ENCODE measurements around the gene LRRC7. TPM values are rescaled to one million over a fixed set of nuclear protein-coding genes. Genes with fewer than 3 reads are reported as not detected.

LRRC7 gene
- total and polyA plus RNA-seq, 11 donors, result 0.25 to 4.1 (median 0.49) TPM; not detected in 1

- H3K36me3 ChIP-seq, result no peaks in the 10 kb centered on the region
- H3K27me3 ChIP-seq, result no peaks in the 10 kb centered on the region
- TF ChIP-seq POLR2A (IDR thresholded peaks at IDR 0.05) (no peak), CTCF (IDR thresholded peaks at IDR 0.05) (no peak)
- intact Hi-C loops (cut with DNase I), result no loop called here
- H3K9me3 ChIP-seq, result no peaks in the 10 kb centered on the region
- ATAC-seq, result no peak
- 63 to 83% (median 73%) methylated on average over 1 of the region's 1 CpG for WGBS, 4 donors
- no peak overlapping the region for H3K4me3 ChIP-seq
- no peaks in the 10 kb centered on the region for H3K4me1 ChIP-seq
- no peak overlapping the region for H3K27ac ChIP-seq
- DNase-seq, result no peak
Observed at GRCh38 chr1:69985376-69985775, 417.7 kb downstream of the LRRC7 start.

- no peaks in the 10 kb centered on the region for H3K36me3 ChIP-seq
- H3K4me1 ChIP-seq, result no peaks in the 10 kb centered on the region
- H3K4me3 ChIP-seq, result no peak overlapping the region
- no peak for TF ChIP-seq POLR2A (IDR thresholded peaks at IDR 0.05)
- intact Hi-C loops (cut with DNase I), result no loop called here
- no peaks in the 10 kb centered on the region for H3K9me3 ChIP-seq
- ATAC-seq (no peak), DNase-seq (no peak)
- no peaks in the 10 kb centered on the region for H3K27me3 ChIP-seq
- no peak overlapping the region for H3K27ac ChIP-seq
Observed at GRCh38 chr1:69985901-69986439, 418.2 kb downstream of the LRRC7 start.

GRCh38 chr1:69987881-69988280 lies 420.2 kb downstream of the LRRC7 start:
- H3K27ac ChIP-seq, result no peak overlapping the region
- H3K4me1 ChIP-seq, result no peaks in the 10 kb centered on the region
- no peaks in the 10 kb centered on the region for H3K36me3 ChIP-seq
- intact Hi-C loops (cut with DNase I), result no loop called here
- no peaks in the 10 kb centered on the region for H3K9me3 ChIP-seq
- H3K4me3 ChIP-seq, result no peak overlapping the region
- 68 to 90% (median 73%) methylated on average over 1 of the region's 1 CpG for WGBS, 4 donors
- TF ChIP-seq POLR2A (IDR thresholded peaks at IDR 0.05) (no peak), CTCF (IDR thresholded peaks at IDR 0.05) (no peak)
- H3K27me3 ChIP-seq, result no peaks in the 10 kb centered on the region
- ATAC-seq (no peak), DNase-seq (no peak)

- no peaks in the 10 kb centered on the region for H3K27me3 ChIP-seq
- no peaks in the 10 kb centered on the region for H3K4me1 ChIP-seq
- no peaks in the 10 kb centered on the region for H3K9me3 ChIP-seq
- WGBS, 4 donors, result 61 to 78% (median 71%) methylated on average over 3 of the region's 3 CpGs
- no peaks in the 10 kb centered on the region for H3K36me3 ChIP-seq
- intact Hi-C loops (cut with DNase I), result no loop called here
- no peak for DNase-seq
- TF ChIP-seq CTCF (IDR thresholded peaks at IDR 0.05), result no peak
- no peak for TF ChIP-seq POLR2A (IDR thresholded peaks at IDR 0.05)
- no peak overlapping the region for H3K4me3 ChIP-seq
- H3K27ac ChIP-seq, result no peak overlapping the region
- no peak for ATAC-seq
Observed at GRCh38 chr1:69991644-69992043, 423.9 kb downstream of the LRRC7 start.

- WGBS, 4 donors, result 64 to 72% (median 69%) methylated on average over 3 of the region's 3 CpGs
Observed at GRCh38 chr1:69992594-69992993, 424.9 kb downstream of the LRRC7 start.

More at GRCh38 chr1:69992594-69992993, 424.9 kb downstream of the LRRC7 start:
- Histone ChIP-seq H3K27ac (no peak overlapping the region), H3K4me1 (no peaks in the 10 kb centered on the region), H3K27me3 (no peaks in the 10 kb centered on the region), H3K9me3 (no peaks in the 10 kb centered on the region), H3K36me3 (no peaks in the 10 kb centered on the region), H3K4me3 (no peak overlapping the region)
- no peak for TF ChIP-seq POLR2A (IDR thresholded peaks at IDR 0.05)
- no peak for TF ChIP-seq CTCF (IDR thresholded peaks at IDR 0.05)
- ATAC-seq, result no peak
- no peak for DNase-seq
- intact Hi-C loops (cut with DNase I), result no loop called here
